SK-N-SH (cell line): Measurements from ENCODE around the gene NUP50. TPM values are rescaled to one million over a fixed set of nuclear protein-coding genes. Genes with fewer than 3 reads are reported as not detected.

Experiments
- CTCF ChIA-PET: fragments of 300-600, 350-600 bp; formaldehyde crosslinking; extraction: SDS; loops from one replicate; lab custom pipeline; 2021; lab: Yijun Ruan, JAX
- POLR2A ChIA-PET: fragments of 350-600 bp; sonication (Branson Sonifier 250); formaldehyde crosslinking; extraction: SDS; loops from one replicate; lab custom pipeline; 2020; ENCODE audit warnings: antibody characterized with exemption, inconsistent platforms; lab: Yijun Ruan, JAX
- DNase-seq: peaks from one replicate; pipeline ENCODE4 v3.0.0; 2012
- H2AFZ ChIP-seq: fragments of 200-600 bp; sonication (generic); 2 replicates; pipeline ENCODE4 v1.8.1; 2016; ENCODE audit warnings: antibody characterized with exemption, mild to moderate bottlenecking, low read depth
- H3F3A ChIP-seq: fragments of 200-600 bp; sonication (generic); replicated peaks from 2 replicates; pipeline ENCODE3; 2016; ENCODE audit warnings: antibody characterized with exemption, mild to moderate bottlenecking; ENCODE audit not compliant: insufficient read depth
- H3K27ac ChIP-seq, 2 experiments: fragments of 200-500 bp in 1 of 2; fragments of 200-600 bp in 1 of 2; sonication (Bioruptor generic) in 1 of 2; sonication (generic), shearing (Covaris generic) in 1 of 2; 2 replicates each; pipeline versions ENCODE4 v1.5.1 to v1.6.1; 2014 to 2016; ENCODE audit warnings: low read depth in 2 of 2, inconsistent platforms in 1 of 2, low read length in 1 of 2, mild to moderate bottlenecking in 1 of 2, mixed read lengths in 1 of 2
- H3K27me3 ChIP-seq: fragments of 200-600 bp; sonication (generic), shearing (Covaris generic); 2 replicates; pipeline ENCODE4 v1.6.1; 2016; ENCODE audit warnings: mixed run types; ENCODE audit not compliant: insufficient read depth
- H3K36me3 ChIP-seq, 2 experiments: fragments of 200-500 bp in 1 of 2; fragments of 200-600 bp in 1 of 2; sonication (Bioruptor generic) in 1 of 2; sonication (generic) in 1 of 2; replicated peaks in 1 of 2; 2 replicates each; pipeline versions ENCODE3 to v1.5.1; 2014 to 2016; ENCODE audit warnings: low read length in 1 of 2, mild to moderate bottlenecking in 1 of 2; ENCODE audit not compliant: insufficient read depth in 2 of 2, control insufficient read depth in 1 of 2
- H3K4me1 ChIP-seq, 2 experiments: fragments of 200-500 bp in 1 of 2; fragments of 200-600 bp in 1 of 2; sonication (Bioruptor generic) in 1 of 2; sonication (generic), shearing (Covaris generic) in 1 of 2; 2 replicates each; pipeline versions ENCODE4 v1.5.1 to v1.6.1; 2014 to 2016; ENCODE audit warnings: low read depth in 1 of 2, low read length in 1 of 2, mixed run types in 1 of 2; ENCODE audit not compliant: insufficient read depth in 2 of 2, control insufficient read depth in 1 of 2
- H3K4me2 ChIP-seq: fragments of 200-600 bp; sonication (generic), shearing (Covaris generic); 2 replicates; pipeline ENCODE4 v1.6.1; 2017; ENCODE audit warnings: mixed run types
- H3K4me3 ChIP-seq, 2 experiments: fragments of 200-500 bp in 1 of 2; fragments of 200-600 bp in 1 of 2; sonication (Bioruptor generic) in 1 of 2; sonication (generic), shearing (Covaris generic) in 1 of 2; 2 replicates each; pipeline versions ENCODE4 v1.5.1 to v1.8.1; 2014 to 2016; ENCODE audit warnings: low read depth in 2 of 2, inconsistent platforms in 1 of 2, low read length in 1 of 2, mild to moderate bottlenecking in 1 of 2, mixed read lengths in 1 of 2, moderate library complexity in 1 of 2
- H3K79me2 ChIP-seq: fragments of 200-600 bp; sonication (generic); 2 replicates; pipeline ENCODE4 v1.8.1; 2017; ENCODE audit warnings: mild to moderate bottlenecking; ENCODE audit not compliant: insufficient read depth
- H3K9ac ChIP-seq: fragments of 200-600 bp; sonication (generic); 2 replicates; pipeline ENCODE4 v1.6.1; 2017; ENCODE audit warnings: mixed run types
- H3K9me2 ChIP-seq: fragments of 200-600 bp; sonication (generic); 2 replicates; pipeline ENCODE4 v1.6.1; 2017; ENCODE audit warnings: mixed run types
- H3K9me3 ChIP-seq: fragments of 200-600 bp; sonication (generic); 2 replicates; pipeline ENCODE4 v1.6.1; 2017; ENCODE audit warnings: mixed run types, mild to moderate bottlenecking, moderate library complexity
- H4K20me1 ChIP-seq: fragments of 200-600 bp; sonication (generic); 2 replicates; pipeline ENCODE4 v1.6.1; 2017; ENCODE audit warnings: mild to moderate bottlenecking, mixed run types; ENCODE audit not compliant: insufficient read depth
- CTCF ChIP-seq: fragments of 200-600 bp; sonication (generic); IDR thresholded peaks from 2 replicates; pipeline ENCODE4 v1.6.1; 2017; ENCODE audit warnings: antibody characterized with exemption, mild to moderate bottlenecking, moderate library complexity
- ELF1 ChIP-seq: IDR thresholded peaks from 2 replicates; pipeline ENCODE4 v1.4.0; 2012
- EP300 ChIP-seq, 2 experiments: IDR thresholded peaks; 2 replicates each; pipeline versions ENCODE4 v1.4.0 to v1.6.1; 2012; ENCODE audit warnings: borderline replicate concordance in 1 of 2, low read depth in 1 of 2, low read length in 1 of 2
- FOSL2 ChIP-seq: IDR thresholded peaks from 2 replicates; pipeline ENCODE4 v1.4.0; 2012; ENCODE audit warnings: low read depth, mild to moderate bottlenecking, moderate library complexity, borderline replicate concordance
- FOXM1 ChIP-seq: IDR thresholded peaks from 2 replicates; pipeline ENCODE4 v1.4.0; 2012; ENCODE audit warnings: low read depth, mild to moderate bottlenecking
- GABPA ChIP-seq: IDR thresholded peaks from 2 replicates; pipeline ENCODE4 v1.4.0; 2012; ENCODE audit warnings: low read depth, mild to moderate bottlenecking
- GATA2 ChIP-seq: sonication (generic); formaldehyde crosslinking; IDR thresholded peaks from 2 replicates; pipeline ENCODE4 v1.5.0; 2020; ENCODE audit warnings: mild to moderate bottlenecking, missing genetic modification reagents
- NFIC ChIP-seq: IDR thresholded peaks from 2 replicates; pipeline ENCODE4 v1.4.0; 2012; ENCODE audit warnings: borderline replicate concordance
- NRF1 ChIP-seq: IDR thresholded peaks from 2 replicates; pipeline ENCODE4 v1.6.1; 2012; ENCODE audit warnings: low read depth, mild to moderate bottlenecking, low read length
- RAD21 ChIP-seq: IDR thresholded peaks from 2 replicates; pipeline ENCODE4 v1.6.1; 2012; ENCODE audit warnings: mild to moderate bottlenecking, low read length
- RXRA ChIP-seq: IDR thresholded peaks from 2 replicates; pipeline ENCODE4 v1.4.0; 2012; ENCODE audit warnings: low read depth, mild to moderate bottlenecking, borderline replicate concordance
- SIN3A ChIP-seq: IDR thresholded peaks from 2 replicates; pipeline ENCODE4 v1.6.1; 2012; ENCODE audit warnings: low read depth, mild to moderate bottlenecking, low read length, moderate library complexity, borderline replicate concordance
- SMC3 ChIP-seq: IDR thresholded peaks from 2 replicates; pipeline ENCODE4 v1.6.1; 2012; ENCODE audit warnings: low read depth, low read length, improper control_type of control experiment
- TCF12 ChIP-seq: IDR thresholded peaks from 2 replicates; pipeline ENCODE4 v1.4.0; 2012
- WGBS: methylation state at CpG from one replicate; pipeline ENCODE4 v1.1.6; 2017; ENCODE audit warnings: low lambda C conversion rate; 5-methylcytosine and 5-hydroxymethylcytosine counted together
- polyA plus RNA-seq, 3 experiments: library from polyadenylated mRNA; depleted of rRNA; stranded (reverse); fragments of >200 nt; gene quantifications; 2 replicates each; pipeline ENCODE4 v1.2.3, GENCODE V29; 2012
- TF ChIP-seq, protein P1 (sequence below): IDR thresholded peaks from 2 replicates; pipeline ENCODE4 v1.4.0; 2012; ENCODE audit warnings: low read depth, borderline replicate concordance

The NUP50 gene
- polyA plus RNA-seq, 1 of the 3 experiments (the other 2 are of a cell fraction), result 4.7 TPM

DNA sequence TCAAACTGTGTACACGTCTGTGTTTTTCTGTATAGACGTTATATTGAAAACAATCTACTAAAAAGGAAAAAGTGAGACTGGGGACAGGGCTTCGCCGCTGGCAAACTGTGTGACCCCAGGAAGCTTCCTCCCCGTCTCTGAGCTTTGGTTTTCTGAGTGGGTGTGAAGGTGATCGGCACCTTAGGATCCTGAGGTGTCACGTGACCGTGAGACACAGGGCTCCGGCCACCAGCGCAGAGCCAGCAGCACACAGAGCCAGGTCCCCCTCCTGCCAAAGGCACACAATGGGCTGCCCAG, 44.9 kb downstream of the NUP50 start:
- ChIA-PET POLR2A (interaction anchor here (1.0 kb wide), 1 partner anchor 10 kb away, joined by 3 read pairs; no protein-coding TSS in a partner anchor), CTCF (interaction anchor here (0.6 to 2.8 kb wide), 36 partner anchors 8 to 369 kb away, joined by 3 to 28 read pairs (median 4); partner anchors contain the start of gene NUP50)
- TF ChIP-seq GATA2 (CRISPR knock-in tag) (no peak), ELF1 (no peak), RAD21 (no peak), NFIC (no peak), GABPA (no peak), SIN3A (no peak), EP300 (IDR thresholded peaks at IDR 0.05; ENCODE audit: borderline replicate concordance in 1 of 2, low read depth in 1 of 2, low read length in 1 of 2) (no peak), NRF1 (no peak), SMC3 (no peak), FOXM1 (no peak)
- TF ChIP-seq, protein P1, sequence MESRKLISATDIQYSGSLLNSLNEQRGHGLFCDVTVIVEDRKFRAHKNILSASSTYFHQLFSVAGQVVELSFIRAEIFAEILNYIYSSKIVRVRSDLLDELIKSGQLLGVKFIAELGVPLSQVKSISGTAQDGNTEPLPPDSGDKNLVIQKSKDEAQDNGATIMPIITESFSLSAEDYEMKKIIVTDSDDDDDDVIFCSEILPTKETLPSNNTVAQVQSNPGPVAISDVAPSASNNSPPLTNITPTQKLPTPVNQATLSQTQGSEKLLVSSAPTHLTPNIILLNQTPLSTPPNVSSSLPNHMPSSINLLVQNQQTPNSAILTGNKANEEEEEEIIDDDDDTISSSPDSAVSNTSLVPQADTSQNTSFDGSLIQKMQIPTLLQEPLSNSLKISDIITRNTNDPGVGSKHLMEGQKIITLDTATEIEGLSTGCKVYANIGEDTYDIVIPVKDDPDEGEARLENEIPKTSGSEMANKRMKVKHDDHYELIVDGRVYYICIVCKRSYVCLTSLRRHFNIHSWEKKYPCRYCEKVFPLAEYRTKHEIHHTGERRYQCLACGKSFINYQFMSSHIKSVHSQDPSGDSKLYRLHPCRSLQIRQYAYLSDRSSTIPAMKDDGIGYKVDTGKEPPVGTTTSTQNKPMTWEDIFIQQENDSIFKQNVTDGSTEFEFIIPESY, result no peak
- no peak overlapping the region for H3K4me3 ChIP-seq
- peaks cover 25% of the 10 kb centered on the region for H3K79me2 ChIP-seq
- WGBS, result 92% methylated on average over 6 of the region's 10 CpGs
- H3K9me3 ChIP-seq, result no peaks in the 10 kb centered on the region
- H3F3A ChIP-seq, result peaks cover 11% of the 10 kb centered on the region
- no peaks in the 10 kb centered on the region for H3K27me3 ChIP-seq
- no peak for DNase-seq
- no peak overlapping the region for H2AFZ ChIP-seq
- no peak overlapping the region for H3K9ac ChIP-seq
- H3K4me2 ChIP-seq, result no peak overlapping the region
- H3K9me2 ChIP-seq, result no peaks in the 10 kb centered on the region
- peaks cover 7 to 20% of the 10 kb centered on the region in 2 experiments for H3K36me3 ChIP-seq
- peaks cover 5% of the 10 kb centered on the region; the same call in 1 of the 2 replicates for H4K20me1 ChIP-seq
- peak overlapping the region; percentile 43 to 67; a peak in 3 of 4 replicates for H3K27ac ChIP-seq
- peaks cover 31 to 47% of the 10 kb centered on the region in 2 experiments for H3K4me1 ChIP-seq

- 0 out of 2 replicates have a peak overlapping the region, but pooled peaks have one; percentile 8 for H3K4me2 ChIP-seq
- H3K36me3 ChIP-seq, result peaks cover 7 to 16% of the 10 kb centered on the region in 2 experiments
- H4K20me1 ChIP-seq, result peaks cover 5% of the 10 kb centered on the region; the same call in 1 of the 2 replicates
- H3K4me1 ChIP-seq, result peaks cover 31 to 47% of the 10 kb centered on the region in 2 experiments
- peaks cover 30% of the 10 kb centered on the region for H3K79me2 ChIP-seq
- no peaks in the 10 kb centered on the region for H3K9me2 ChIP-seq
- H3K27me3 ChIP-seq, result no peaks in the 10 kb centered on the region
- DNase-seq, result peak; percentile 93
- ChIA-PET CTCF (interaction anchor here (0.6 to 2.8 kb wide), 48 partner anchors 9 to 368 kb away, joined by 3 to 28 read pairs (median 4); partner anchors contain the start of gene NUP50), POLR2A (interaction anchor here (1.0 kb wide), 1 partner anchor 10 kb away, joined by 3 read pairs; no protein-coding TSS in a partner anchor)
- peaks cover 11% of the 10 kb centered on the region for H3F3A ChIP-seq
- peak overlapping the region; percentile 43 to 68; a peak in 3 of 4 replicates for H3K27ac ChIP-seq
- H2AFZ ChIP-seq, result no peak overlapping the region
- 41% methylated on average over 14 of the region's 29 CpGs for WGBS
- H3K9me3 ChIP-seq, result no peaks in the 10 kb centered on the region
- no peak overlapping the region for H3K9ac ChIP-seq
- peak overlapping the region in 1 of 2 experiments; percentile 47; a peak in 1 of 4 replicates for H3K4me3 ChIP-seq
- TF ChIP-seq, protein P1, result no peak
- TF ChIP-seq FOSL2, result peak; percentile 72; the same call in 1 of the 2 replicates
- peak; percentile 84 for TF ChIP-seq CTCF
- no peak for TF ChIP-seq EP300 (IDR thresholded peaks at IDR 0.05; ENCODE audit: borderline replicate concordance in 1 of 2, low read depth in 1 of 2, low read length in 1 of 2)
- no peak for TF ChIP-seq RXRA
- no peak for TF ChIP-seq SMC3
- no peak for TF ChIP-seq ELF1
- peak; percentile 55; the same call in 1 of the 2 replicates for TF ChIP-seq TCF12
- TF ChIP-seq GATA2 (CRISPR knock-in tag), result no peak
Measured at GRCh38 chr22:45208993-45209838, 45.5 kb downstream of the NUP50 start.
